OCI-LY3 (cell line): Measurements from ENCODE around the gene FANCD2.

Experiments
- H2AFZ ChIP-seq: fragments of 200-600, 300-600 bp; shearing (Covaris generic); 2 replicates; pipeline ENCODE4 v1.6.0; 2014; ENCODE audit warnings: antibody characterized with exemption, low read depth, low read length
- H3K27ac ChIP-seq: fragments of 200-600, 300-600 bp; sonication (generic); 2 replicates; pipeline ENCODE4 v1.5.1; 2014; ENCODE audit warnings: mild to moderate bottlenecking, low read length, moderate library complexity, mixed read lengths
- H3K27me3 ChIP-seq: fragments of 200-600, 300-600 bp; sonication (generic); 2 replicates; pipeline ENCODE4 v1.6.1; 2014; ENCODE audit warnings: low read depth, low read length, mixed read lengths
- H3K36me3 ChIP-seq: fragments of 200-600, 300-600 bp; sonication (generic); replicated peaks from 2 replicates; pipeline ENCODE3; 2014; ENCODE audit warnings: low read depth, low read length, mixed read lengths
- H3K4me1 ChIP-seq: fragments of 300-600, 200-600 bp; sonication (generic); 2 replicates; pipeline ENCODE4 v1.6.1; 2014; ENCODE audit warnings: low read length, mixed read lengths
- H3K4me2 ChIP-seq: fragments of 200-600, 300-600 bp; sonication (generic); 2 replicates; pipeline ENCODE4 v1.6.1; 2014; ENCODE audit warnings: low read length, mixed read lengths
- H3K4me3 ChIP-seq: fragments of 300-600, 200-600 bp; sonication (generic); 2 replicates; pipeline ENCODE4 v1.5.1; 2014; ENCODE audit warnings: antibody characterized with exemption, mild to moderate bottlenecking, low read length, moderate library complexity
- H3K79me2 ChIP-seq: fragments of 300-600, 200-600 bp; shearing (Covaris generic); 2 replicates; pipeline ENCODE4 v1.6.1; 2014; ENCODE audit warnings: mild to moderate bottlenecking, low read length, mixed read lengths
- H3K9ac ChIP-seq: fragments of 300-600, 200-600 bp; shearing (Covaris generic); 2 replicates; pipeline ENCODE4 v1.6.0; 2014; ENCODE audit warnings: mild to moderate bottlenecking, low read length, moderate library complexity
- H3K9me3 ChIP-seq: fragments of 200-600, 300-600 bp; shearing (Covaris generic); 2 replicates; pipeline ENCODE4 v1.6.1; 2014; ENCODE audit warnings: low read length, mixed read lengths; ENCODE audit not compliant: insufficient read depth
- H4K20me1 ChIP-seq: fragments of 200-600, 300-600 bp; sonication (generic); 2 replicates; pipeline ENCODE4 v1.6.1; 2016; ENCODE audit warnings: low read length, mixed read lengths; ENCODE audit not compliant: insufficient read depth
- CTCF ChIP-seq: fragments of 200-600, 300-600 bp; sonication (generic); IDR thresholded peaks from 2 replicates; pipeline ENCODE4 v1.5.1; 2014; ENCODE audit warnings: antibody characterized with exemption, low read length, low read depth
- EZH2phosphoT487 ChIP-seq: fragments of 200-600 bp; shearing (Covaris generic); IDR thresholded peaks from 2 replicates; pipeline ENCODE4 v1.6.1; 2018; ENCODE audit warnings: antibody characterized with exemption, mixed run types, low read depth

Gene FANCD2

DNA sequence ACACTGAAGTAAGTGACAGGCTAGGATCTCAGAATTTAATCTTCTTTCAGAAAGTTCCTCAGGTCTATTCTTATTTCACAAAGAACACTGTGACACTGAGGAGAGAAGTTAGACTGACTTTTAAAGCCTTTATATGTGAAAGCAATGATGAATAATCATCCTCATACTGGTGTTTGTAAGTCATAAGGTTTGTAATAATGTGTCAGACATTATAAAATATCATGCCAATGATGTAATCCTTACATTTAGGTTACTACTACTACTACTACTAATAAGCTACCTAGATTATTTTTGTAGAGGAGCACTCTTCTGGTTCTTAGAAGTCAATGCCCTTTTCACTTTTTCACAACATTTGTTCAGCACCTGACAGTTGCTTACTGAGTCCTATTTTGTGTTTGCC is 48.4 kb downstream of the FANCD2 start:
- no peaks in the 10 kb centered on the region for H3K27me3 ChIP-seq
- peaks cover 22% of the 10 kb centered on the region for H3K36me3 ChIP-seq
- TF ChIP-seq CTCF (no peak), EZH2phosphoT487 (no peak)
- no peaks in the 10 kb centered on the region for H3K4me1 ChIP-seq
- H3K4me2 ChIP-seq, result no peak overlapping the region
- H2AFZ ChIP-seq, result no peak overlapping the region
- no peaks in the 10 kb centered on the region for H3K79me2 ChIP-seq
- H3K9ac ChIP-seq, result no peak overlapping the region
- H4K20me1 ChIP-seq, result no peaks in the 10 kb centered on the region
- no peaks in the 10 kb centered on the region for H3K9me3 ChIP-seq
- H3K4me3 ChIP-seq, result no peak overlapping the region
- no peak overlapping the region for H3K27ac ChIP-seq

GRCh38 chr3:10081871-10082270 is 55.6 kb downstream of the FANCD2 start:
- H3K9ac ChIP-seq, result no peak overlapping the region
- no peaks in the 10 kb centered on the region for H3K79me2 ChIP-seq
- H4K20me1 ChIP-seq, result no peaks in the 10 kb centered on the region
- TF ChIP-seq CTCF (no peak), EZH2phosphoT487 (no peak)
- H3K9me3 ChIP-seq, result no peaks in the 10 kb centered on the region
- H3K4me2 ChIP-seq, result no peak overlapping the region
- H3K4me3 ChIP-seq, result no peak overlapping the region
- H3K27ac ChIP-seq, result no peak overlapping the region
- no peaks in the 10 kb centered on the region for H3K4me1 ChIP-seq
- H3K27me3 ChIP-seq, result no peaks in the 10 kb centered on the region
- no peak overlapping the region for H2AFZ ChIP-seq
- H3K36me3 ChIP-seq, result peaks cover 40% of the 10 kb centered on the region

GRCh38 chr3:10085738-10086137 is 59.5 kb downstream of the FANCD2 start:
- Histone ChIP-seq H3K79me2 (no peaks in the 10 kb centered on the region), H3K4me2 (no peak overlapping the region), H3K9ac (no peak overlapping the region), H3K4me3 (no peak overlapping the region), H3K4me1 (no peaks in the 10 kb centered on the region), H3K27ac (no peak overlapping the region), H3K36me3 (peaks cover 55% of the 10 kb centered on the region), H3K9me3 (no peaks in the 10 kb centered on the region), H2AFZ (no peak overlapping the region), H3K27me3 (no peaks in the 10 kb centered on the region), H4K20me1 (no peaks in the 10 kb centered on the region)
- TF ChIP-seq EZH2phosphoT487, result no peak
- TF ChIP-seq CTCF, result no peak

- Histone ChIP-seq H3K36me3 (peaks cover 46% of the 10 kb centered on the region), H3K4me2 (no peak overlapping the region)
Observed at GRCh38 chr3:10088256-10088655, 62.0 kb downstream of the FANCD2 start.

More at GRCh38 chr3:10088256-10088655, 62.0 kb downstream of the FANCD2 start:
- no peaks in the 10 kb centered on the region for H3K27me3 ChIP-seq
- H3K4me1 ChIP-seq, result no peaks in the 10 kb centered on the region
- H4K20me1 ChIP-seq, result no peaks in the 10 kb centered on the region
- H3K9ac ChIP-seq, result no peak overlapping the region
- H3K79me2 ChIP-seq, result no peaks in the 10 kb centered on the region
- no peaks in the 10 kb centered on the region for H3K9me3 ChIP-seq
- no peak overlapping the region for H2AFZ ChIP-seq
- H3K27ac ChIP-seq, result no peak overlapping the region
- H3K4me3 ChIP-seq, result no peak overlapping the region
- TF ChIP-seq EZH2phosphoT487 (no peak), CTCF (no peak)
